HT-29 (cell line): ENCODE results near the gene CR2. TPM values are rescaled to one million over a fixed set of nuclear protein-coding genes. Genes with fewer than 3 reads are reported as not detected.
"Not testable (repeated sequence)": the region's sequence is repeated elsewhere in the genome, so short reads cannot be mapped to it uniquely, and the experiment has no call there.

Experiments
- DNase-seq: peaks from one replicate; pipeline ENCODE4 v3.0.0-alpha.2; 2015; ENCODE audit warnings: low spot score
- total RNA-seq: library from RNA; depleted of rRNA; stranded (reverse); fragments of >200 nt; shearing (Covaris generic); gene quantifications from 2 replicates; pipeline ENCODE4 v1.2.3, GENCODE V29; 2014; rRNA removed

Gene CR2
- total RNA-seq, 1 experiment from 2014 or later, result not detected

DNA sequence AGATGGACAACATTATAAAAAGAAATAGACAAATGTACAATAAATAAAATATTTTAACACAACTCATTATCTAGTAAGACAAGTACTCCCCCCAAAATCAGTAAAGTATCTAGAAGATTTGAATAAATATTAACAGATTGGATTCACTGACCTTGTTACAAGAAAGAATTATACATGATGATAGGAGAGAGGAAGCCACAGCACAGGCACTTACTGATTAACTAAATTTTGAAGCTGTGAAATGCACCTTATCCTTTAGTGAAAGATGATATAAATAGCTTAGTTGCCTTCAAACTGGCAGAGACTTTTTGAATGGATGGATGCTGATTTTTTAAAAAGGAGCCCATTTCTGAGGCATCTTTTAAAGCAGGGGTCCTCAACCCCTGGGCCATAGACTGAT lies 50.3 kb downstream of the CR2 start:
- DNase-seq, result no peak

- no peak for DNase-seq
Measured at GRCh38 chr1:207510444-207510843, 56.3 kb downstream of the CR2 start.

DNA sequence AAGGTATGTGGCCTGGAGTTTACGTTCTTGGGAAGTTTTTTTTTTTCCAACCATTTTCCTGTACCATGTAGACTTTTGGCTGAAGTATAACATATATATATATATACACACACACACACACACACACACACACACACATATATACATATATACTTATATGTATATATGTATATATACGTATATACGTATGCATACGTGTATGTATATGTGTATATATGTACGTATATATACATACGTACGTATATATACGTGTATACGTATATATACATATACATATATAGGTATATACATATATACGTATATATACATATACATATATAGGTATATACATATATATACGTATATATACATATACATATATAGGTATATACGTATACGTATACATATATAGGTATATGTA lies 60.8 kb downstream of the CR2 start:
- no peak for DNase-seq

DNA sequence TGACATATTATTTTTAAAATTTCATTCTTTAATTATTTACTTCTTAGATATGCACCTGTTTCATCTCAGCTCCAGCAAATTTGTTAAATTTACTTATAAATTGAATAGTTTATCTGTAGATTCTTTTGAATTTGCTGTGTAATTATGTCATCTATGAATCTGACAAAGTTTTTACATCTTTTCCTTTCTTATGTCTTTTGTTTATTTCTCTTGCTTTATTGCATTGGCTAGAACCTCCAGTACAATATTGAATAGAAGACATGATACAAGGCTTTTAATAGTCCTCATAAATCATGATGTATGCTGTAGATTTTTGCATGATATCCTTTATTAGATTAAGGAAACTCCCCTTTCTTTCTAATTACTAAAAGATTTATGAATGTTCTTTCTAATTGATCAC lies 62.6 kb downstream of the CR2 start:
- no peak for DNase-seq

- DNase-seq, result no peak
Measured at GRCh38 chr1:207518608-207519236, 64.6 kb downstream of the CR2 start.

DNA sequence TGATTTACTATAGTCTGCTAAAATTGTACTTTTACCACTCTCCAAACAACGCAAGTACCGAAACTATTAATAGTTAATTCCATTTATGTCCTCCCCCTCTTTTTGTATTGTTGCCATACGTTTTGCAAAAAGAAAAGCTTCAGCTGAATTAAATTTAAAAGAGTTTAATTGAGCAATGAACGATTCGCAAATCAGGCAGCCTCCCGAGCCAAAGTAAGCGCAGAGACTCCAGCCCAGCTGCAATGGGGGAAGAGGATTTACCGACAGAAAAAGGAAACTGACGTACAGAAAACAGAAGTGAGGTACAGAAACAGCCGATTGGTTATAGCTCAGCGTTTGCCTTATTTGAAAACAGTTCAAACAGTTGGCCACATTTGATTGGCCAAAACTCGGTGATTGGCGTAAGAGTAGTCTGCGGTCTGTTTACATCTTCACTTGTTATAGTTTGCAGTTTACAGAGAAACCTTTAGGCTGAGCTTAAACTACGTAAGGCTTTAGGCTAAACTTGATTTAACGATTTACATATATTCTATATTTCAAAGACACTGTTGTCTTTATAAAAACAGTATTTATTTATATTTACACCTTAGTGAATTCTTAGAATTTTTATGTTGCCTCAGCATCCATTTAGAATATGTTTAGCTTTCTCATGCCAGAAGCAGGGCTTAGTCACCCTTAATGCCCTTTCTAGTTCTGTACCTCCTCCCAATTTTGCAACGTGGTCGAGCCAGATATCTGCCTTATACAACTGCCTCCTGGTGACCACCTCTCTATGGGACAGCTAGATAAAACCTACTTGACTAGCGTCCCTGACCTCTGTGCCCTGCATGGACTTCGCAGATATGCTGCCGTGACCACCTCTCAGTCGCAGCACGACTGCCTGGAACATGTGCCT lies 65.6 kb downstream of the CR2 start:
- DNase-seq, result no peak

DNA sequence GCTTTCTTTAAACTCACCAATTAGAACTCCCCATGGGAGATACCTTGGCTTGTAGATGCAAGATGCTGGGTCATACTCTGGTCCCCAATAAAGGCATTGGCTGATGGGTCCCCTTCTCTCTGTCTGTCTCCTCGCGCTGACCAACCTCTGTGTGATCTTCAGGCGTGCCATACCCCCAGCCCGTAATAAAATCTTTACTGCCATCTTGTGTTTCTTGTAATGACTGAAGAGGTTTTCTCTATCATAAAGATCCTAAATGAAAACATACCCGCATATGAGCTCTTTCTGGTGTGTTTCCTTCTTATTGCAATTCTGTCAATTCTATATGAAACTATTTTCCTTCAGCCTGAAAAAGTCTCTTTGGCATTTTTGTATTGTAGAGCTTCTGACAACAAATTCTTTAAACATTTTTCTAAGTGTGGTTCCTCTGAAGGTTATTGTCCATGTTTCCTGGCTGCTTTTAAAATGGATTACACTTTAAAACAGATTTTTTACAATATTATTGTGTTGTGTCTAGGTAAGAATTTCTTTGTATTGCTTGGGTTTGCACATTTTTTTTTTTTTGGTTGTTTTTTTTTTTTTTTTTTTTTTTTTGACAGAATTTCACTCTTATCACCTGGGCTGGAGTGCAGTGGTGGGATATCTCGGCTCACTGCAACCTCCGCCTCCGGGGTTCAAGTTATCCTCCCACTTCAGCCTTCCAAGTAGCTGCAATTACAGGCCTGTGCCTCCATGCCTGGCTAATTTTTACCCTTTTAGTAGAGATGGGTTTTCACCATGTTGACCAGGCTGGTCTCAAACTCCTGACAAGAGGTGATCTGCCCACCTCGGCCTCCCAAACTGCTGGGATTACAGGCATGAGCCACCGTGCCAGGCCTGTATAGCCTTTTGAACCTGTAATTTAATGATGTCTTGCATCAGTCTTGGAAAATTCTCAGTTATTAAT lies 66.5 kb downstream of the CR2 start:
- not testable (repeated sequence) for DNase-seq

GRCh38 chr1:207525239-207525638 lies 71.1 kb downstream of the CR2 start:
- DNase-seq, result not testable (repeated sequence)

DNA sequence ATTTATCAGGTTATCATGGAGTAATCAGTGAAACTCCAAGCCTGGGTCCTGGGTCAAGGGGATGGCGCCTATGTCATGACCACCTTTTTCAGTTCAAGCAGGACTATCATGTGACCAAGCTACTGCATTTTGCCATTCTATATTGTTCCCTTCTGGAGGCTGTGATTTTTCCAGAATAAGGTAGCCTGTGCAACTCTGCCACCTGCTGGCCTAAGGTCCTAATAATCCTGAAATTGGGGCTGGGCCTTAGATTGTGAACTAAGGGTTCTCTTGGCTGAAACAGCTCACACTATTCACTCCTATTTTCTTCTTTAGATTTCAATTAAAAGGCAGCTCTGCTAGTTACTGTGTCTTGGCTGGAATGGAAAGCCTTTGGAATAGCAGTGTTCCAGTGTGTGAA lies 74.3 kb downstream of the CR2 start:
- DNase-seq, result not testable (repeated sequence)

GRCh38 chr1:207536263-207536662 lies 82.1 kb downstream of the CR2 start:
- DNase-seq, result not testable (repeated sequence)

Other genes starting within 250 kb of the CR2 start
- gene CD55, start 132.7 kb upstream of the CR2 start, total RNA-seq, result 55.0 and 65.9 TPM in 2 replicates
- not detected in 2 replicates for gene CR1, start 41.8 kb downstream of the CR2 start, total RNA-seq
- not detected in 2 replicates for gene CR1L, start 190.8 kb downstream of the CR2 start, total RNA-seq